ENCODE data around the gene MVK. TPM values are rescaled to one million over a fixed set of nuclear protein-coding genes. Genes with fewer than 3 reads are reported as not detected.

MVK gene
- total RNA-seq, 2 experiments from 2014 or later = 8.2 to 8.4 TPM

DNA sequence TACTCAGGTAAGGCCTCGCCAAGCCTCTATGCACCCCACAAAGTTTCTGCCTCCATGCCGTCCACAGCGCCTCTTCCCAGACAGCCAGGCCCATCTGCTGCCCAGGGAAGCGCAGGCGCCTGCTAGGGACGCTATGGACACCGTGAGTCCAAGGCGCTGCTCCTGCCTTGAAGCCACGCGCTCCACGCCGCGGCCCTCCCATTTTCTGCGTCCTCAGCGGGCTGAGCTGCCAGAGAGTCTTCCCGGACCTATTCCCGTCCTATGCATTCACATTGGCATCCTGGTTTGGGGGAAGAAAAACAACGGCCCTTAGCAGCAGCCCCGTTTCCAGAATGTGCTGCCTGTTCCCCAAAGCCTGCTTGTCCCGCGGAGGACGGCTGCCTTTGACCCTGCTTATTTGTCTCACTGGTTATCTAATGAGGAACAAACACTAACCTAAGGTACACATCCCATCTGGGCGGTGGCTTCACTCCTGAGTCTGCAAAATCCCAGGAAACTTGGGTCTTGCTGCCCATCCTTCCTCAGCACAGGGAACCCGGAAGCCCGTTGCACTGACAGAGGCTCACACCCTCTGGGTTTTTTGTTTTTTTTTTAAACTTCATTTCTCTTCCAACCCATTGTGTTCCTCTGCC, 38.2 kb upstream of the MVK start:
- Histone ChIP-seq H3K9me3 (ENCODE audit: control insufficient read depth in 1 of 2, insufficient read depth in 1 of 2, low read length in 2 of 2) (no peaks in the 10 kb centered on the region), H3K4me3 (ENCODE audit: low read length) (no peak overlapping the region), H3K4me1 (ENCODE audit: insufficient read depth, low read length) (no peaks in the 10 kb centered on the region), H3K36me3 (ENCODE audit: insufficient read depth, low read length) (peaks cover 24% of the 10 kb centered on the region), H3K27ac (ENCODE audit: low read depth in 1 of 2, low read length in 2 of 2) (no peak overlapping the region), H3K27me3 (ENCODE audit: control insufficient read depth in 1 of 2, insufficient read depth in 2 of 2, low read length in 2 of 2) (no peaks in the 10 kb centered on the region)
- Mint-ChIP-seq H3K4me1 (ENCODE audit: low read depth) (no peaks in the 10 kb centered on the region), H3K4me3 (no peak overlapping the region), H3K9me3 (no peaks in the 10 kb centered on the region), H3K27me3 (no peaks in the 10 kb centered on the region), H3K36me3 (ENCODE audit: low read depth) (peaks cover 44% of the 10 kb centered on the region), H3K27ac (no peak overlapping the region)
- intact Hi-C loops (cut with DNase I, micrococcal nuclease) = no loop called here
- ATAC-seq (ENCODE audit: poor library complexity) (no peak), DNase-seq (no peak)
- TF ChIP-seq, protein P1, sequence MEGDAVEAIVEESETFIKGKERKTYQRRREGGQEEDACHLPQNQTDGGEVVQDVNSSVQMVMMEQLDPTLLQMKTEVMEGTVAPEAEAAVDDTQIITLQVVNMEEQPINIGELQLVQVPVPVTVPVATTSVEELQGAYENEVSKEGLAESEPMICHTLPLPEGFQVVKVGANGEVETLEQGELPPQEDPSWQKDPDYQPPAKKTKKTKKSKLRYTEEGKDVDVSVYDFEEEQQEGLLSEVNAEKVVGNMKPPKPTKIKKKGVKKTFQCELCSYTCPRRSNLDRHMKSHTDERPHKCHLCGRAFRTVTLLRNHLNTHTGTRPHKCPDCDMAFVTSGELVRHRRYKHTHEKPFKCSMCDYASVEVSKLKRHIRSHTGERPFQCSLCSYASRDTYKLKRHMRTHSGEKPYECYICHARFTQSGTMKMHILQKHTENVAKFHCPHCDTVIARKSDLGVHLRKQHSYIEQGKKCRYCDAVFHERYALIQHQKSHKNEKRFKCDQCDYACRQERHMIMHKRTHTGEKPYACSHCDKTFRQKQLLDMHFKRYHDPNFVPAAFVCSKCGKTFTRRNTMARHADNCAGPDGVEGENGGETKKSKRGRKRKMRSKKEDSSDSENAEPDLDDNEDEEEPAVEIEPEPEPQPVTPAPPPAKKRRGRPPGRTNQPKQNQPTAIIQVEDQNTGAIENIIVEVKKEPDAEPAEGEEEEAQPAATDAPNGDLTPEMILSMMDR (IDR thresholded peaks at IDR 0.05) = no peak
- ChIA-PET POLR2A (no interaction called here), CTCF (no interaction called here)

DNA sequence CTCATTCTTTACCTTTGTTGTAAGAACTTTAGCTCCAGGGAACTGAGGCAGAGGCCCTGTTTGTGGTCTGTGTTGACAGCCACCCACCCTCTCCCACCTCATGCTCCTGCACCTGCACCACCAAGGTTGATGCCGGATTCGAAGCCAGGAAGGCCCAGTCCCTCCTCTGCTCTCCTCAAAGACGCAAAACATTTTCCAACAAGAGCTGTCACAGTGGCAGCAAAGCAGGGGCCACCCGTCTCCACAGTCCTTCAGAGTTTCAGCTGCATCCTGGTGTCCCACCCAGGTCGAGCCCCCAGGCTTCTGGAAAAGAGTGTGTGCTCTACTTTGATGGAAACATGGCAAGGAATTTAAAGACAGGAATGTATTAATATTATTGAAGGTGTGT, 37.7 kb upstream of the MVK start:
- ChIA-PET CTCF (no interaction called here), POLR2A (no interaction called here)
- Mint-ChIP-seq H3K9me3 (no peaks in the 10 kb centered on the region), H3K27me3 (no peaks in the 10 kb centered on the region), H3K36me3 (ENCODE audit: low read depth) (peaks cover 39% of the 10 kb centered on the region), H3K27ac (no peak overlapping the region), H3K4me3 (no peak overlapping the region), H3K4me1 (ENCODE audit: low read depth) (no peaks in the 10 kb centered on the region)
- no peak for DNase-seq
- Histone ChIP-seq H3K9me3 (ENCODE audit: control insufficient read depth in 1 of 2, insufficient read depth in 1 of 2, low read length in 2 of 2) (no peaks in the 10 kb centered on the region), H3K27ac (ENCODE audit: low read depth in 1 of 2, low read length in 2 of 2) (no peak overlapping the region), H3K36me3 (ENCODE audit: insufficient read depth, low read length) (peaks cover 19% of the 10 kb centered on the region), H3K4me1 (ENCODE audit: insufficient read depth, low read length) (no peaks in the 10 kb centered on the region), H3K27me3 (ENCODE audit: control insufficient read depth in 1 of 2, insufficient read depth in 2 of 2, low read length in 2 of 2) (no peaks in the 10 kb centered on the region), H3K4me3 (ENCODE audit: low read length) (no peak overlapping the region)
- intact Hi-C loops (cut with DNase I, micrococcal nuclease) = no loop called here
- TF ChIP-seq, protein P1 (IDR thresholded peaks at IDR 0.05) = no peak
- no peak for ATAC-seq (ENCODE audit: poor library complexity)

DNA sequence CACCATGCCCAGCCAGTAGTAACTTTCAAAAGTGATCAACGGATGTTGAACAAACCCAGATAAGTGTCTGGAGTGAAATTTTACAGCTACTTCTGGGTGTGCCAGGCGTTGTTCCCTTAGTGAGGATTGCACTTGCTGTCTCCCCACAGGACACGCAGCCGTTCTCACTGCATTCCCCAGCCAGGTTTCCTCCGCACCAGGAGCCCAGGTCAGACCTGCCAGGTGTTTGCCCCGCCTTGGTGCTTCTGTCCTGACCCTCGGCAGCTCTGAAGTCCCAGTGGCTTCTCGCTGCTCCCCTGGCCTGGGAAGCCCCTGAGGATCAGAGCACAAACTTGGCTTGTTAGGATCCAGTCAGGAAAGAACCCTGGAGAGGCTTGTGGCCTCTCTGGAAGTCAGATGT, 36.5 kb upstream of the MVK start:
- H3K27ac Mint-ChIP-seq = no peak overlapping the region
- POLR2A ChIA-PET = no interaction called here
- no peaks in the 10 kb centered on the region for H3K4me1 Mint-ChIP-seq (ENCODE audit: low read depth)
- no peaks in the 10 kb centered on the region for H3K4me1 ChIP-seq (ENCODE audit: insufficient read depth, low read length)
- no peak overlapping the region for H3K4me3 ChIP-seq (ENCODE audit: low read length)
- CTCF ChIA-PET = no interaction called here
- H3K36me3 ChIP-seq (ENCODE audit: insufficient read depth, low read length) = peaks cover 12% of the 10 kb centered on the region
- H3K27me3 Mint-ChIP-seq = no peaks in the 10 kb centered on the region
- H3K9me3 Mint-ChIP-seq = no peaks in the 10 kb centered on the region
- DNase-seq (no peak), ATAC-seq (ENCODE audit: poor library complexity) (no peak)
- TF ChIP-seq, protein P1 (IDR thresholded peaks at IDR 0.05) = no peak
- H3K9me3 ChIP-seq (ENCODE audit: control insufficient read depth in 1 of 2, insufficient read depth in 1 of 2, low read length in 2 of 2) = no peaks in the 10 kb centered on the region
- no peak overlapping the region for H3K4me3 Mint-ChIP-seq
- intact Hi-C loops (cut with DNase I, micrococcal nuclease) = no loop called here
- no peaks in the 10 kb centered on the region for H3K27me3 ChIP-seq (ENCODE audit: control insufficient read depth in 1 of 2, insufficient read depth in 2 of 2, low read length in 2 of 2)
- H3K27ac ChIP-seq (ENCODE audit: low read depth in 1 of 2, low read length in 2 of 2) = no peak overlapping the region
- peaks cover 29% of the 10 kb centered on the region for H3K36me3 Mint-ChIP-seq (ENCODE audit: low read depth)
